Karpas-422 (cell line): Measurements from ENCODE around the gene PLB1. TPM values are rescaled to one million over a fixed set of nuclear protein-coding genes. Genes with fewer than 3 reads are reported as not detected.

Source experiments
- DNase-seq: peaks from one replicate; pipeline ENCODE4 v3.0.0-alpha.2; 2015
- H2AFZ ChIP-seq: fragments of 200-600 bp; sonication (generic); 2 replicates; pipeline ENCODE4 v1.6.1; 2014; ENCODE audit warnings: antibody characterized with exemption, low read length, mixed read lengths
- H3K27ac ChIP-seq: fragments of 200-600 bp; sonication (generic); 2 replicates; pipeline ENCODE4 v1.5.1; 2014; ENCODE audit warnings: mild to moderate bottlenecking, low read length, moderate library complexity
- H3K27me3 ChIP-seq: fragments of 200-600 bp; sonication (generic); 2 replicates; pipeline ENCODE4 v1.6.1; 2014; ENCODE audit warnings: low read length, mixed read lengths
- H3K36me3 ChIP-seq: fragments of 200-600 bp; sonication (generic); 2 replicates; pipeline ENCODE4 v1.6.1; 2014; ENCODE audit warnings: low read length, mixed read lengths; ENCODE audit not compliant: insufficient read depth
- H3K4me1 ChIP-seq: fragments of 200-600 bp; sonication (generic); 2 replicates; pipeline ENCODE4 v1.6.1; 2014; ENCODE audit warnings: mild to moderate bottlenecking, low read length, mixed read lengths
- H3K4me2 ChIP-seq: fragments of 200-600 bp; sonication (generic); 2 replicates; pipeline ENCODE4 v1.6.1; 2014; ENCODE audit warnings: low read length, low read depth, mild to moderate bottlenecking; ENCODE audit not compliant: poor library complexity, severe bottlenecking
- H3K4me3 ChIP-seq: fragments of 200-600 bp; sonication (generic); 2 replicates; pipeline ENCODE4 v1.5.1; 2014; ENCODE audit warnings: mild to moderate bottlenecking, antibody characterized with exemption, low read length, mixed read lengths
- H3K79me2 ChIP-seq: fragments of 200-600 bp; sonication (generic); 2 replicates; pipeline ENCODE4 v1.6.1; 2014; ENCODE audit warnings: mild to moderate bottlenecking, low read length, mixed read lengths
- H3K9ac ChIP-seq: fragments of 200-600 bp; sonication (generic); 2 replicates; pipeline ENCODE4 v1.6.0; 2014; ENCODE audit warnings: low read length
- H3K9me2 ChIP-seq: fragments of 200-600 bp; sonication (generic), shearing (Covaris generic); replicated peaks from 2 replicates; pipeline ENCODE4 v1.6.0; 2014; ENCODE audit warnings: mild to moderate bottlenecking, low read length, moderate library complexity; ENCODE audit not compliant: insufficient read depth
- H3K9me3 ChIP-seq: fragments of 300-700, 200-600 bp; sonication (generic); 2 replicates; pipeline ENCODE4 v1.6.1; 2014; ENCODE audit warnings: low read length, mixed read lengths
- H4K20me1 ChIP-seq: fragments of 200-600 bp; sonication (generic); 2 replicates; pipeline ENCODE4 v1.6.1; 2014; ENCODE audit warnings: mild to moderate bottlenecking, antibody characterized with exemption, low read length, low read depth; ENCODE audit not compliant: insufficient read depth
- total RNA-seq: library from RNA; depleted of rRNA; stranded (reverse); fragments of >200 nt; shearing (Covaris generic); gene quantifications from 2 replicates; pipeline ENCODE4 v1.2.3, GENCODE V29; 2014; ENCODE audit warnings: low replicate concordance

Gene PLB1
- total RNA-seq, 1 experiment from 2014 or later = not detected

DNA sequence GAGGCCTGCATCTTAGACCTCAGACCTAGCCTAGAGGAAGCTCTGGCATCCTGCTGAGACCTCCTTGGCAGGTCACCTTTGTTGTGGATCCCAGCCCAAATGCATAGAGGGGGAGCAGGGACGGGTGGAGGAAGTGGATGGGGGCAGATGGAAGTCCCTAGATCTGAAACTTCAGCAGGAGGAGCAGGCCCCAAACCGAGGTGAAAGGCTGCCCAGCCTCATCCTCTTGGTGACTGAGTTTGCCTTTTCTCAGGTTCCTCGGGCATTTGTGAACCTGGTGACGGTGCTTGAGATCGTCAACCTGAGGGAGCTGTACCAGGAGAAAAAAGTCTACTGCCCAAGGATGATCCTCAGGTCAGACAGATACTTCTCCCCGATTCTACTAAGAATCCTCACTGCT, 86.3 kb downstream of the PLB1 start:
- Histone ChIP-seq H3K9me2 (no peaks in the 10 kb centered on the region), H3K9me3 (no peaks in the 10 kb centered on the region), H2AFZ (no peak overlapping the region)

DNA sequence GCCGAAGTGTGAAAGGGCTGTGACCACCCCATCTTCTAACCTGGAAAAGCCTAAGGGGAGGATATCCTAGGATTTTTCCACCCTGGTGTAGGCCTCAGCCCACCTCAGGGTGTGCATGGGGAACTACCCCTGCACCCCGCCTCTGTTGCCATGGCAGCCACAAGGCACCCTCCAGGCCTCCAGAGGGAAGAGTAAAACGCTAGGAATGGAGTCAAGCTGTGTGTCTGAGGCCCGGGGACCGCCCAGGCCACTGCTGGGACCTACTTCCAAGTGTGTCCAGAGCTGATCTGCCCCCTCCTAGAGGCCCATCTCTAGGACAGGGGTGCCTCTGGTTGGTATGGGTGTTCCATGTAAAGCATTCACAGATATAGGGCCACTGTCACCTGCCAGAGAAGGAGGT, 86.7 kb downstream of the PLB1 start:
- Histone ChIP-seq H3K36me3 (no peaks in the 10 kb centered on the region), H3K4me2 (no peak overlapping the region), H3K9me3 (no peaks in the 10 kb centered on the region), H3K4me1 (no peaks in the 10 kb centered on the region), H3K27ac (no peak overlapping the region), H2AFZ (no peak overlapping the region), H3K4me3 (no peak overlapping the region), H3K79me2 (no peaks in the 10 kb centered on the region), H3K9me2 (no peaks in the 10 kb centered on the region), H3K27me3 (no peaks in the 10 kb centered on the region), H3K9ac (no peak overlapping the region), H4K20me1 (no peaks in the 10 kb centered on the region)
- no peak for DNase-seq

More for the DNA sequence above, 86.3 kb downstream of the PLB1 start:
- Histone ChIP-seq H3K27ac (no peak overlapping the region), H4K20me1 (no peaks in the 10 kb centered on the region), H3K4me2 (no peak overlapping the region), H3K4me1 (no peaks in the 10 kb centered on the region), H3K4me3 (no peak overlapping the region), H3K9ac (no peak overlapping the region), H3K27me3 (no peaks in the 10 kb centered on the region), H3K79me2 (no peaks in the 10 kb centered on the region), H3K36me3 (no peaks in the 10 kb centered on the region)
- DNase-seq = no peak

DNA sequence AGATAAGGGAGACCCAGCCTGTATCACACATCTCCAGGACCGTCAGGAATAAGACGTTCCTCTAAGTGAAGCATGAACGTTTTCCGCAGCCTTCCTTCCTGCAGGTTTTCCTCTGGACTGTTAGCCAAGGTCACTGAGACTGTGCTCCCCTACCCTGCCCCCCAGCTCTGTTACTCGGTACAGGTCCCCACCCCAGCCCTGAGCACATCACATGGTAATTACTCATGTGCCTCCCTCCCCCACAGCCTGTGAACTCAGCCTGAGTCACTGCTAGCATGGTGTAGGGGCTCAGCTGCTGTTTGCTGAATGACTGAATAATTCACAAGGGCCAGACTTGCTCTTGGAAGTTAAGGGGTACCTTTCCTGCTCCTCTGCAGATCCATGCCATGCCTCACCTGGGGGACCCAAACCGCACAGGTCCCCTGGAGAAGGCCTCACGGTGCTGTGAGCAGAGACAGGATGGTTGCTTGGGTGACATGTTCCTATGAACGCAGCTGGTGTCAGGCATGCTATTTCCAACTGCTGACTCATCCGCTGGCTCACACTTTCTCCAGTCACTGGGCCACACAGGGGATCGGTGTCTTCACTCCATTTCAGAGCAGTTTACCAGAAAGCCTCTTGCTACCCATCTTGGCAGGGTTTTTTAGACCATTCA, 88.2 kb downstream of the PLB1 start:
- Histone ChIP-seq H3K4me3 (no peak overlapping the region), H4K20me1 (no peaks in the 10 kb centered on the region), H3K4me2 (no peak overlapping the region), H3K9ac (no peak overlapping the region), H3K9me2 (no peaks in the 10 kb centered on the region), H3K9me3 (no peaks in the 10 kb centered on the region), H3K4me1 (no peaks in the 10 kb centered on the region), H2AFZ (no peak overlapping the region), H3K27me3 (no peaks in the 10 kb centered on the region), H3K36me3 (no peaks in the 10 kb centered on the region), H3K27ac (no peak overlapping the region), H3K79me2 (no peaks in the 10 kb centered on the region)
- DNase-seq = no peak

DNA sequence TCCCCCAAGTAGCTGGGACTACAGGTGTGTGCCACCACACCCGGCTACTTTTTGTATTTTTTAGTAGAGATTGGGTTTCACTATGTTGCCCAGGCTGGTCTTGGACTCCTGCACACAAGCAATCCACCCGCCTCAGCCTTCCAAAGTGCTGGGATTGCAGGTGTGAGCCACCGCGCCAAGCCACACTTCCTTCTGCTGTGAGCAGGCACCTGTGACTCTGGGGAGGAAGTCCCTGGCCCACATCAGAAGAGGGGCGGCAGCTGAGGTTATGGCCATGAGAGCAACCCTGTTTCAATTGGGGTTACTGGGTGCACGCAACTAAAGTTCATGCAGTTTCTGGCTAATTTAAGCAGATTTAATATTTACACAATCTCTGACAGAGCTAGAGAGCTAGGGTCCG, 91.0 kb downstream of the PLB1 start:
- H3K79me2 ChIP-seq = no peaks in the 10 kb centered on the region
- no peaks in the 10 kb centered on the region for H3K9me3 ChIP-seq
- H3K4me2 ChIP-seq = no peak overlapping the region
- no peak overlapping the region for H3K27ac ChIP-seq
- no peaks in the 10 kb centered on the region for H3K4me1 ChIP-seq
- H3K27me3 ChIP-seq = no peaks in the 10 kb centered on the region
- no peak overlapping the region for H3K4me3 ChIP-seq
- DNase-seq = no peak
- H3K9me2 ChIP-seq = no peaks in the 10 kb centered on the region
- H4K20me1 ChIP-seq = no peaks in the 10 kb centered on the region
- no peak overlapping the region for H3K9ac ChIP-seq
- no peaks in the 10 kb centered on the region for H3K36me3 ChIP-seq
- H2AFZ ChIP-seq = no peak overlapping the region

DNA sequence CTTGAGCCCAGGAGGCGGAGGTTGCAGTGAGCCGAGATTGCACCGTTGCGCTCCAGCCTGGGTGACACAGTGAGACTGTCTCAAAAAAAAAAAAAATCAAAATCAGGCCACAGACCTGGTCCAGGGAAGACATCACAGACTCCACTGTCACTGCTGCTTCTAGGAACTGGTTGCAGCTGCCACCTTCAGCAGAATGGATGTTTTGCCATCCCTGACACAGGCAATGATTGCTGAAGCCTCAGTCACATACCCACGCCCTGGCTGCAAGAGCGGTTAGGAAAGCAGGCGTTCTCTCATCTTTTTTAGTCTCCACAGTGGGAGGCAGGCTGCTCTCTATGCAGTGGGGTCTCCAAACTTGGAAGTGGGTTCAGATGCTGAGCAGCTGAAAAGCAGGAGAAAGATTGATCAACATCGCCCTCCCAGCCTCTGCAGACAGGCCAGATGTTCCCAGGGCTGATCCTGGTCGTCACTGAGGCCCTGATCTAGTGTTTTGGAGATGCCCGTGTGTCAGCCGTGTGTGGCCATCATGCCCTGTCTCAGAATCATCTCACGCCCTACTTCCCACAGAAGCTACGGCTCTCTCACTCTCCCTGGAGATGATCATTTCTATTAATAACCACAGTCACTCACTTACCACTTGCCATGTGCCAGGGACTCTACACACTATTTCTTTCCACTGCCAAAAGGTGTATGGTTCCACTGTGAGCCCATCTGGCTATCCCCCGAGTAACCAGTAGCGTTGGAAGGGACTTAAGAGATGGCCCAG, 91.8 kb downstream of the PLB1 start:
- no peak overlapping the region for H3K4me3 ChIP-seq
- H3K4me1 ChIP-seq = no peaks in the 10 kb centered on the region
- no peaks in the 10 kb centered on the region for H3K9me2 ChIP-seq
- no peaks in the 10 kb centered on the region for H3K9me3 ChIP-seq
- H3K9ac ChIP-seq = no peak overlapping the region
- H3K27ac ChIP-seq = no peak overlapping the region
- no peaks in the 10 kb centered on the region for H3K79me2 ChIP-seq
- no peak overlapping the region for H2AFZ ChIP-seq
- H3K27me3 ChIP-seq = no peaks in the 10 kb centered on the region
- H3K4me2 ChIP-seq = no peak overlapping the region
- no peaks in the 10 kb centered on the region for H3K36me3 ChIP-seq
- no peaks in the 10 kb centered on the region for H4K20me1 ChIP-seq
- DNase-seq = no peak

DNA sequence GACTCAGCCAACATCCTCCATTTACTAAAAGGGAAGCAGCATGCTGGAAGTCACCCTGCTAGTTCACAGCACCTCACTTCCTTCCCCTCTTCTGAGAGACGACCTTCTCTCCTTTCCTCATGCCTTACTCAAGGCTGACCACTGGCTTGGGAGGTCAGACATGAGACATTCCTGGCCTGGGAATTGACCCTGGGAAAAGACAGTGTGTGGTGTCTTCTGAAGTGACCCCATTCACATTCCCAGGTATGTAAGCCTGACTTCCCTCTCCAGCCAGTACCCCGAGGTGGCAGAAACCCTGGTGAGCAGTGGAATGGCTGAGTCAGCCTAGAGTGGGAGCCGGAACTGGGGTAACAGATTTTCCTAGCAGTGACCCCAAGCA, 92.4 kb downstream of the PLB1 start:
- Histone ChIP-seq H3K9me2 (no peaks in the 10 kb centered on the region), H3K9ac (no peak overlapping the region), H3K27ac (no peak overlapping the region), H3K4me2 (no peak overlapping the region), H2AFZ (no peak overlapping the region), H3K27me3 (no peaks in the 10 kb centered on the region), H3K4me1 (no peaks in the 10 kb centered on the region), H3K36me3 (no peaks in the 10 kb centered on the region), H3K79me2 (no peaks in the 10 kb centered on the region), H4K20me1 (no peaks in the 10 kb centered on the region), H3K4me3 (no peak overlapping the region), H3K9me3 (no peaks in the 10 kb centered on the region)
- DNase-seq = no peak

DNA sequence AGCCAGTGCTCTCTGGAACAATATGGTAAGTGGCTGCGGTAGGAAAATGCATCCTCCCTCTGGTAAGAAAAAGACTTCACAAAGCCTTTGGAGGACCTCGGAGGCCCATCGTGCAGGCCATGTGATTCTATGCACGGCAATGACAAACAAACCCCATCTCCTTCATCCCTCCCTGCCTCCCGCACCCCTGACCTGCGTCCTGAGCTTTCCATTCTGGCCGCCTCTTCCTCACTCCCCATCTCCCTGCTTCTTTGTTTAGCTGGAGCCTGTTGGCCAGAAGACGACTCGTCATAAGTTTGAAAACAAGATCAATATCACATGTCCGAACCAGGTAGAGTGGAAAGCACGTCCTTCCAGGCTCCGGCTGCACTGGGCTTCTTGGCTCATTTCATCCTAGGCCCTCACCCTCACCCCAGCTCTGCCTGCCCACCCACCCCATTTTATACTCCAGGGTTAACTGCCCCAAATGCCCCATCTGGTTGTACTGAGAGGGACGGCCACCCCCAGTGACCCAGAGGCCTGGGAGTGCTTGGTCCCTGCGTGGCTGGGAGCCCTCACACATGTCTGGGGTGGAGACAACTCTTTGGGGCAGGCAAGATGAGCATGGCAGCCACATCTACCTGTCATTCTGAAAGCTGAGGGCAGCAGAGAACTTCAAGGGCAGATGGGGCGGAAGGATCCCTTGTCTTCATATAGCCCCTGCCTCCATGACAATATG, 94.0 kb downstream of the PLB1 start:
- H3K36me3 ChIP-seq = no peaks in the 10 kb centered on the region
- no peaks in the 10 kb centered on the region for H3K4me1 ChIP-seq
- no peaks in the 10 kb centered on the region for H4K20me1 ChIP-seq
- H3K27ac ChIP-seq = no peak overlapping the region
- H2AFZ ChIP-seq = no peak overlapping the region
- no peaks in the 10 kb centered on the region for H3K9me2 ChIP-seq
- DNase-seq = no peak
- no peaks in the 10 kb centered on the region for H3K79me2 ChIP-seq
- no peak overlapping the region for H3K4me3 ChIP-seq
- H3K27me3 ChIP-seq = no peaks in the 10 kb centered on the region
- no peak overlapping the region for H3K4me2 ChIP-seq
- no peak overlapping the region for H3K9ac ChIP-seq
- no peaks in the 10 kb centered on the region for H3K9me3 ChIP-seq

DNA sequence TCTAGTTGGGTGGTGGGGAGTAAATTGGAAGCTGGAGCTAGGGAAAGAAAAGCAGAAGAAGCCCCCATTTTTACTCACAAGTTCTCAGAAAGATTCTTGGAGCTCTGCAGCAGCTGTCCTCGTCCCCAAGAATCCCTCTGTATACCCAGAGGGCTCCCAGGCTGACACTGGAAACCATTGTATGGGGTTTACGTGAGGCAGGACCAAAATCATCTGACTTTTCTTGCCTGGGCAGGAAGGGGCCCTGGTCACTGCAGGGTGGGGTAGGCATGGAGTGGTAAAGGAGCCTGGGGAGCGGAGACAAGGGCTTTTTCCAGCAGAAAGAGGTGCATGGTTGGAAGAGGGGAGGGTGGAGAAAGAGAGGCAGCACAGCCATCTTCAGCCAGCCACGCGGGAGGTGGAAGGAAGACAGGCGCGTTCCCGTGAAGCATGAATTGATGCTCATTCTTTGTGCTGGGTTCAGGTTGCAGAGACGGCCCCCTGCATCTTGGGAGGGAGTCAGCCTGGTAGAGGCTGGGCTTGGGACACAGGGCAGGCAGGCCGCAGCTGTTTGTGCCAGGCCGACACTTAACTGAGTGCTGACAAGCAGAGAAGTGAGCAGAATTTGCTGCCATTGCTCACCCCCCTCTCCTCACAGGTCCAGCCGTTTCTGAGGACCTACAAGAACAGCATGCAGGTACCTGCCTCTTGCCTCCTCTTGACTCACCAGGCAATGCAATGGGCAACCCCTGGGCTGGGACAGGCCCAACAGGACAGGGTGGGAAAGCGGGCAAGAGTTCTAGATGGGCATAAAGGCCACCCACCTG, 94.8 kb downstream of the PLB1 start:
- H3K4me2 ChIP-seq = no peak overlapping the region
- no peaks in the 10 kb centered on the region for H3K36me3 ChIP-seq
- no peak overlapping the region for H3K4me3 ChIP-seq
- no peak overlapping the region for H3K27ac ChIP-seq
- H3K79me2 ChIP-seq = no peaks in the 10 kb centered on the region
- no peak overlapping the region for H3K9ac ChIP-seq
- DNase-seq = no peak
- H4K20me1 ChIP-seq = no peaks in the 10 kb centered on the region
- H3K4me1 ChIP-seq = no peaks in the 10 kb centered on the region
- no peaks in the 10 kb centered on the region for H3K9me2 ChIP-seq
- no peaks in the 10 kb centered on the region for H3K9me3 ChIP-seq
- no peaks in the 10 kb centered on the region for H3K27me3 ChIP-seq
- no peak overlapping the region for H2AFZ ChIP-seq
